ENCODE data around the gene EIF4G2. TPM values are rescaled to one million over a fixed set of nuclear protein-coding genes. Genes with fewer than 3 reads are reported as not detected.
A peak's percentile ranks its signal among the peaks of the same experiment; 100 is the strongest.

Gene EIF4G2
- total RNA-seq, 2 experiments from 2014 or later: 757 to 842 TPM

- Mint-ChIP-seq H3K27ac (no peak overlapping the region), H3K9me3 (no peaks in the 10 kb centered on the region), H3K36me3 (ENCODE audit: low read depth) (peaks cover 24% of the 10 kb centered on the region), H3K4me1 (ENCODE audit: low read depth) (no peaks in the 10 kb centered on the region), H3K27me3 (no peaks in the 10 kb centered on the region), H3K4me3 (no peak overlapping the region)
- TF ChIP-seq CTCF (IDR thresholded peaks at IDR 0.05): no peak
- ChIA-PET CTCF (interaction anchor here (0.9 to 1.5 kb wide), 3 partner anchors 8 to 14 kb away, joined by 4 to 7 read pairs (median 5); no protein-coding TSS in a partner anchor), POLR2A (no interaction called here)
- intact Hi-C loops (cut with micrococcal nuclease): no loop called here
- DNase-seq (no peak), ATAC-seq (no peak)
Observed at GRCh38 chr11:10778217-10778970, 30.3 kb downstream of the EIF4G2 start.

- Mint-ChIP-seq H3K4me1 (ENCODE audit: low read depth) (no peaks in the 10 kb centered on the region), H3K36me3 (ENCODE audit: low read depth) (peaks cover 29% of the 10 kb centered on the region), H3K27ac (no peak overlapping the region), H3K4me3 (no peak overlapping the region), H3K27me3 (no peaks in the 10 kb centered on the region), H3K9me3 (no peaks in the 10 kb centered on the region)
- ATAC-seq: no peak
- TF ChIP-seq CTCF (IDR thresholded peaks at IDR 0.05): no peak
- ChIA-PET CTCF (interaction anchor here (0.9 to 1.5 kb wide), 2 partner anchors 11 to 15 kb away, joined by 4 to 5 read pairs; no protein-coding TSS in a partner anchor), POLR2A (no interaction called here)
- DNase-seq: no peak
- intact Hi-C loops (cut with micrococcal nuclease): no loop called here
Observed at GRCh38 chr11:10777806-10778205, 30.9 kb downstream of the EIF4G2 start.

DNA sequence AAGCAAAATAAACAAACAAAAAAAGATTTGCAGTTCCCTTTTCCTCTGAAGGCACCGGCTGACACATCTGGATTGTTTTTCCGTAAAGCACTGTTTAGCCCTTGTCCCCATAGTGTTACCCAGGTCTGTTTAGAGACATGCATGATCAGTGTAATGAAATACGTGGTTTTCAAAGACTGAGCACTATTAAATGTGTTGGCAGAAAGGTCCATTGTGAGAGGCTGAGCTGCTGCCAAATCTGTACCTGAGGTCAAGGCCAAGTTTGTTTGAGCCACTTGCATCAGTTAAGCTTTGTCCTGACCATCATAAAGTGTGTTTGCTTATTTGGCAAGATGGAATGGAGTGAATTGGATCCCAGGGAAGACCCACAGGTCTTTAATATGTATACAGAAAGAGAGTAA, 31.3 kb downstream of the EIF4G2 start:
- ChIA-PET CTCF (interaction anchor here (2.1 kb wide), 1 partner anchor 14 kb away, joined by 20 read pairs; no protein-coding TSS in a partner anchor), POLR2A (no interaction called here)
- no peak overlapping the region for H3K4me3 Mint-ChIP-seq
- ATAC-seq (no peak), DNase-seq (no peak)
- H3K27ac Mint-ChIP-seq: peak overlapping the region; percentile 51
- no peaks in the 10 kb centered on the region for H3K9me3 Mint-ChIP-seq
- H3K4me1 Mint-ChIP-seq (ENCODE audit: low read depth): no peaks in the 10 kb centered on the region
- H3K27me3 Mint-ChIP-seq: no peaks in the 10 kb centered on the region
- TF ChIP-seq CTCF (IDR thresholded peaks at IDR 0.05): no peak
- peaks cover 29% of the 10 kb centered on the region for H3K36me3 Mint-ChIP-seq (ENCODE audit: low read depth)
- intact Hi-C loops (cut with micrococcal nuclease): no loop called here

GRCh38 chr11:10774811-10775210, 33.9 kb downstream of the EIF4G2 start:
- intact Hi-C loops (cut with micrococcal nuclease): no loop called here
- CTCF ChIA-PET: interaction anchor here (1.2 kb wide), 1 partner anchor 368 kb away, joined by 3 read pairs; no protein-coding TSS in a partner anchor
- Mint-ChIP-seq H3K4me3 (no peak overlapping the region), H3K4me1 (ENCODE audit: low read depth) (no peaks in the 10 kb centered on the region), H3K36me3 (ENCODE audit: low read depth) (peaks cover 45% of the 10 kb centered on the region), H3K27me3 (no peaks in the 10 kb centered on the region), H3K9me3 (no peaks in the 10 kb centered on the region), H3K27ac (no peak overlapping the region)
- no peak for TF ChIP-seq CTCF (IDR thresholded peaks at IDR 0.05)
- POLR2A ChIA-PET: no interaction called here
- ATAC-seq (no peak), DNase-seq (no peak)

DNA sequence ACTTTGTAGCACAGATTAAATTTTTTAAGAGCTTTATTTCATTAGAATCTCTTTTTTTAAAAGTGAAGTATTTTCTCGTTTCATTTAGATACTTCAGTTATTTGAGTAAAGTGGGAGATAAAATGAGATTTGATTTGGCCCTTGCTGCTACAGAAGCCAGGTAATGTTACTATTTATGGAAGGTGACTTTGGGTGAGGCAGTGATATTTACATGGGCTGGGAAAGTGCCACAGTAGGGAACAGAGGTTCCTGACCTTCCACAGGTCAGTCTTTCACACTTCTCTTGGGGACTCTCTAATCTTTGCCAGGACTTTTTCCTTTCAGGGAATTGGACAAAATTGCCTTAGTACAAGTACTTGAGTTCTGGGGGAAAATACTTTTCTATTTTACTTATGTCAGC, 37.3 kb downstream of the EIF4G2 start:
- POLR2A ChIA-PET: interaction anchor here (1.9 to 2.6 kb wide), 2 partner anchors 25 to 36 kb away, joined by 7 read pairs; no protein-coding TSS in a partner anchor
- ATAC-seq (no peak), DNase-seq (no peak)
- no peak for TF ChIP-seq CTCF (IDR thresholded peaks at IDR 0.05)
- no peaks in the 10 kb centered on the region for H3K27me3 Mint-ChIP-seq
- intact Hi-C loops (cut with micrococcal nuclease): no loop called here
- H3K9me3 Mint-ChIP-seq: no peaks in the 10 kb centered on the region
- H3K4me1 Mint-ChIP-seq (ENCODE audit: low read depth): no peaks in the 10 kb centered on the region
- no peak overlapping the region for H3K27ac Mint-ChIP-seq
- H3K4me3 Mint-ChIP-seq: no peak overlapping the region
- CTCF ChIA-PET: interaction anchor here (0.7 to 7.5 kb wide), 14 partner anchors 9 to 1016 kb away, joined by 3 to 45 read pairs (median 6); partner anchors contain the start of genes CTR9 and EIF4G2
- H3K36me3 Mint-ChIP-seq (ENCODE audit: low read depth): peaks cover 43% of the 10 kb centered on the region

Data from activated CD8-positive, alpha-beta T cell treated with anti-CD3 and anti-CD28 coated beads for 36 hours (primary cell).